Neutrophil (primary cell): ENCODE results near the gene PMPCB.

Experiments used
- H3K27ac ChIP-seq: fragments of 200-600 bp; sonication (generic); 2 replicates; pipeline ENCODE4 v1.5.1; 2016; ENCODE audit warnings: mild to moderate bottlenecking, moderate library complexity
- H3K27me3 ChIP-seq: fragments of 200-600 bp; sonication (generic); 2 replicates; pipeline ENCODE4 v1.6.0; 2016; ENCODE audit warnings: mild to moderate bottlenecking
- H3K36me3 ChIP-seq: fragments of 200-600 bp; sonication (generic); 2 replicates; pipeline ENCODE4 v1.5.1; 2017
- H3K4me1 ChIP-seq, 2 experiments: fragments of 200-600 bp in 1 of 2; sonication (generic) in 1 of 2; 1 replicate in 1 of 2; 2 replicates in 1 of 2; pipeline versions ENCODE4 v1.5.1 to v1.6.1; 2013 to 2016; ENCODE audit warnings: low read depth in 1 of 2, low read length in 1 of 2, mild to moderate bottlenecking in 1 of 2, moderate library complexity in 1 of 2; ENCODE audit not compliant: control insufficient read depth in 1 of 2, insufficient read depth in 1 of 2
- H3K4me3 ChIP-seq, 2 experiments: fragments of 200-600 bp in 1 of 2; sonication (generic) in 1 of 2; 1 replicate in 1 of 2; 2 replicates in 1 of 2; pipeline ENCODE4 v1.5.1; 2013 to 2016; ENCODE audit warnings: low read depth in 1 of 2, low read length in 1 of 2, mild to moderate bottlenecking in 1 of 2, moderate library complexity in 1 of 2
- H3K9me3 ChIP-seq: fragments of 200-600 bp; sonication (generic); 2 replicates; pipeline ENCODE4 v1.5.1; 2016
- TF ChIP-seq, protein P1 (sequence below): fragments of 200-600 bp; sonication (generic); IDR thresholded peaks from 2 replicates; pipeline ENCODE4 v1.5.1; 2016; ENCODE audit warnings: antibody characterized with exemption

Gene PMPCB

DNA sequence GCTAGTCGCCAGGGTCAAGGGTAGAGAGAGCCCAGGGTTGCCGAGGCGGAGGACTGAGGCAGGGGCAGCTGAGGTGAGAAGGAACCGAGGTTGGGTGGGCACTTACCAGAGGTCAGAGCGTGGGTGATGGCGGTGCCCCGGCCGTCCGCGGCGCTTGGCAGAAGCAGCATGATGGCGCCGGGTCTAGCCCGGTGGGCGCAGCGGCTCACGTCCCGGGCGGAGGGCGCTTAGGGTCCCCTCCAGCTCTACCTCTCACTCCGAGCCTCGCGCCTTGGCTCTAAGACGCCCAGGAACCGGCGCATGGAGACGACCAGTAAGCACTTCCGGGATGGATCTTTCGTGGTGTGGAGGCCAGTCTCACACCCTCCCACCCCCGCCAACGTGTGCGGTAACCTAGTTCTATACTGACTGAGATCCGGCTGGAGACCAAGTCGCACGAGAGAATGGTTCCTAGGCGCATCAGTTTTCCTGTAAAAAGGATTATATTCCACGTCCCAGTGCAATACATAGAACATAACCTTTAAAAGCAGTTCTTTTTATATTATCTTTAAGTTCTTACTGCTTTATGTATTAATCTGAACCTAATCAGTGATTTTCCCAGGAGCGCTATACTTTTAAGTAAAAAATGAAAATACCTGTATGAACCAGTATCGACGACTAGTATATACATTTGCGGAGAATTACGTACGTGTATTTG is 47.4 kb downstream of the PMPCB start, which contains the start of gene DNAJC2:
Gene DNAJC2 (minus strand): TSS at position 315 of the 697 bp plus-strand sequence. CDS start 145 bp downstream, at position 170.
- no peaks in the 10 kb centered on the region for H3K9me3 ChIP-seq
- H3K27ac ChIP-seq: peak within 1 kb of the TSS; percentile 81
- no peaks in the 10 kb centered on the region for H3K27me3 ChIP-seq
- peaks cover 39 to 42% of the 10 kb centered on the region in 2 experiments for H3K4me1 ChIP-seq
- peak within 1 kb of the TSS; percentile 72 to 82 for H3K4me3 ChIP-seq
- TF ChIP-seq, protein P1, sequence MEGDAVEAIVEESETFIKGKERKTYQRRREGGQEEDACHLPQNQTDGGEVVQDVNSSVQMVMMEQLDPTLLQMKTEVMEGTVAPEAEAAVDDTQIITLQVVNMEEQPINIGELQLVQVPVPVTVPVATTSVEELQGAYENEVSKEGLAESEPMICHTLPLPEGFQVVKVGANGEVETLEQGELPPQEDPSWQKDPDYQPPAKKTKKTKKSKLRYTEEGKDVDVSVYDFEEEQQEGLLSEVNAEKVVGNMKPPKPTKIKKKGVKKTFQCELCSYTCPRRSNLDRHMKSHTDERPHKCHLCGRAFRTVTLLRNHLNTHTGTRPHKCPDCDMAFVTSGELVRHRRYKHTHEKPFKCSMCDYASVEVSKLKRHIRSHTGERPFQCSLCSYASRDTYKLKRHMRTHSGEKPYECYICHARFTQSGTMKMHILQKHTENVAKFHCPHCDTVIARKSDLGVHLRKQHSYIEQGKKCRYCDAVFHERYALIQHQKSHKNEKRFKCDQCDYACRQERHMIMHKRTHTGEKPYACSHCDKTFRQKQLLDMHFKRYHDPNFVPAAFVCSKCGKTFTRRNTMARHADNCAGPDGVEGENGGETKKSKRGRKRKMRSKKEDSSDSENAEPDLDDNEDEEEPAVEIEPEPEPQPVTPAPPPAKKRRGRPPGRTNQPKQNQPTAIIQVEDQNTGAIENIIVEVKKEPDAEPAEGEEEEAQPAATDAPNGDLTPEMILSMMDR: no peak
- H3K36me3 ChIP-seq: peaks cover 11% of the 10 kb centered on the region

DNA sequence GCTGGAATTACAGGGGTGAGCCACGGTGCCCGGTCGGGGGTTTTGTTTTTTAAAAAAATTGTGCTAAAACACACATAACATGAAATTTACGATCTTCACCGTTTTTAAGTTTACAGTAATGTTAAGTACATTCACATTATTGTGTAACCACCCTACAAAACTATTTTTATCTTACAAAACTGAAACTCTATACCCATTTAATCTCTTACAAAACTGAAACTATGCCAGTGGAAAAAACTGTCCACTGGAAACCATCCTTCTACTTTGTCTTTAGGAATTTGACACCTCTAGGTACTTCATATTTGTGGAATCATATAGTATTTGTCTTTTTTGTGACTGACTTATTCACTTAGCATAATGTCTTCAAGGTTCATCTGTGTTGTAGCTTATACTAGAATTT is 49.2 kb downstream of the PMPCB start:
- Histone ChIP-seq H3K36me3 (peaks cover under 1% of the 10 kb centered on the region), H3K27me3 (no peaks in the 10 kb centered on the region), H3K9me3 (no peaks in the 10 kb centered on the region), H3K4me3 (no peak overlapping the region), H3K27ac (no peak overlapping the region), H3K4me1 (peaks cover 44 to 47% of the 10 kb centered on the region in 2 experiments)
- TF ChIP-seq, protein P1: no peak

DNA sequence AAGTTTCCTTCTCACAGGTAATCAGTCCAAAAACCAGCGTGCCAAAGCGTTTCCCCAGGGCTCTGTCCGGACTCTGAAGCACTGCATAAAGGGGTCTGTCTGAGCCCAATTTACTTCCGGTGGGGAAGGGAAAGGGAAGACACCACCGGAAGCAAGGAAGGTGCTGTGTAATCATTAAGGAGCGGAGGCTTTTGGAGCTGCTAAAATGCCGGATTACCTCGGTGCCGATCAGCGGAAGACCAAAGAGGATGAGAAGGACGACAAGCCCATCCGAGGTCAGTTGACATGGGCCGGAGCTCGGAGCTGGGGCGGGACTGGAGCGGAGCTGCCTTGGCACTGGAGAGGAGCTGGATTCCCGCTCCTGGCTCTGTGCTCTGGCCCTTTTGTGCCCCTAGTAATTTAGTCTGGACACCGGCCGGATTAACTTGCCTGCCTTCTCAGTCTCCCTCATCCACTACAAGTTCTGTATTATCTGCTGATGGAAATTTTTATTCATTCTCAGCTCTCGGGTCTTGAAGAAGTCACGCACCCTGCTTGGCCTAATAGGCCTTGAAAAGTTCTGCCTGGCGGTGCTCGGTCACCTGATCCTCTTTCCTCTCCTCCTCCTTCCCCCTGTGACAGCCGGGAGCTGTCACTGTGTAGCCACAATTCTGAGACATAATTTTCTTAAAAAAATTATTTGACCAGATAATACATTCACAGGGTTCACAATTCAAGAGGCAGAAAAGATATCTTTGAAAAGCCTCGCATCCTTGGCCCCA is 50.5 kb downstream of the PMPCB start, which contains the start of gene PSMC2:
Gene PSMC2 (plus strand): TSS at position 137 of the 761 bp plus-strand sequence. CDS start 69 bp downstream, at position 206.
- Histone ChIP-seq H3K27ac (peak within 1 kb of the TSS; percentile 81), H3K9me3 (no peaks in the 10 kb centered on the region), H3K4me3 (peak within 1 kb of the TSS; percentile 70 to 94), H3K36me3 (no peaks in the 10 kb centered on the region), H3K4me1 (peaks cover 44 to 47% of the 10 kb centered on the region in 2 experiments), H3K27me3 (no peaks in the 10 kb centered on the region)
- TF ChIP-seq, protein P1: no peak

DNA sequence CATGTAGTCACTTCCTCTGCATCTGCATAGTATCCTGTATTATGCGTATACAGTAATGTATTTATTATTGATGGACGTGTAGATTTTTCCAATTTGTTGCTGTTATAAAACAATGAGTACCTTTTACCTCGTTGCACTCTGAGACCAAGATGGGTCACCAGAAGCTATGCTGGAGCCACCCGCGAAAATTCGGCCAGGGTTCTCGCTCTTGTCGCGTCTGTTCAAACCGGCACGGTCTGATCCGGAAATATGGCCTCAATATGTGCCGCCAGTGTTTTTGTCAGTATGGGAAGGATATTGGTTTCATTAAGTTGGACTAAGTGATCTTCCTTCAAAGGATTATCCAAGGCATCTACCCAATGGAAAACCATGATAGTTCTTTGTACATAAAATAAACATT is 51.2 kb downstream of the PMPCB start:
- H3K27me3 ChIP-seq: no peaks in the 10 kb centered on the region
- H3K4me3 ChIP-seq: peak overlapping the region; percentile 70 to 94
- H3K9me3 ChIP-seq: no peaks in the 10 kb centered on the region
- peaks cover 44 to 45% of the 10 kb centered on the region in 2 experiments for H3K4me1 ChIP-seq
- H3K27ac ChIP-seq: peak overlapping the region; percentile 81
- no peaks in the 10 kb centered on the region for H3K36me3 ChIP-seq
- TF ChIP-seq, protein P1: no peak

DNA sequence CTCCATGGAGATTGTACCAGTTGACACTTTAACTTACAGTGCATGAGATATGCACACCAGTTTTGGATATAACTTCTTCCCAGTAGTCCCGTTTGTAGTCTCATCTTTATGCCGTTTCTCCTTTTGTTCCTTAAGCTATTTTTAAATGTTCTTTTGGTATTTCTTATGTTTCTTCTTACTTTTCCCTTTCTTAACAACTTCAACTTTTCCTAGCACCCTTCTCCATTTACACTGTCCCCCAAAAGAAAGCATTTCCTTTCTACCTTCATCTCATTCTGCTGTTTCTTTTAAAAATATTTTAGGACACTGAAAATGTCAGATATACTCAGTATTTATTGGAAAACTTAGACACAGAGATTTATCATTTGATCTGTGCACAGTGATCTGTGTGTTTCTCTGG is 51.7 kb downstream of the PMPCB start:
- no peaks in the 10 kb centered on the region for H3K27me3 ChIP-seq
- TF ChIP-seq, protein P1: no peak
- no peaks in the 10 kb centered on the region for H3K9me3 ChIP-seq
- peak overlapping the region; percentile 81 for H3K27ac ChIP-seq
- H3K4me3 ChIP-seq: peak overlapping the region in 1 of 2 experiments; percentile 70
- peaks cover 39 to 40% of the 10 kb centered on the region in 2 experiments for H3K4me1 ChIP-seq
- no peaks in the 10 kb centered on the region for H3K36me3 ChIP-seq
